PC-9 (cell line): ENCODE data around the gene BRD8.

ENCODE experiments used
- EZH2 ChIP-seq: fragments of 200-600 bp; sonication (generic); IDR thresholded peaks from 2 replicates; pipeline ENCODE4 v1.8.0; 2017; ENCODE audit warnings: antibody characterized with exemption, low read depth
- TF ChIP-seq, protein P1 (sequence below): fragments of 200-600 bp; sonication (generic); conservative IDR thresholded peaks from 2 replicates; pipeline ENCODE4 v1.6.1; 2017; ENCODE audit warnings: mixed run types, antibody characterized with exemption, mild to moderate bottlenecking, moderate library complexity

DNA sequence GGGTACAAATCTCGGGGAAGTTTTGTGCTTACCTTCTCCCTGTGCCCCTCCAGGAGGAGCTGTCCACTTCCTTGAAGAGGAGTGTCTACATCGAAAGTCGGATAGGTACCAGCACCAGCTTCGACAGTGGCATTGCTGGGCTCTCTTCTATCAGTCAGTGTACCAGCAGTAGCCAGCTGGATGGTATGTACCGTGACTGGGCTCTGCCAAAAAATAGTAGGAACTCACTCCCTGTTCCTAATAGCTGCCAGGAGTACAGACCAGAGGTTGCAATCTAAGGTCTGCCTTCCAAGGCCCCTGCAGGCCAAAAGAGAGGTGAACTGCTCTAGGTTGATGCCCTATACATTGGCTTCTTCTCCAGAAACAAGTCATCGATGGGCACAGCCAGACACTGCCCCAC is 4.4 kb upstream of the BRD8 start:
- TF ChIP-seq, protein P1, sequence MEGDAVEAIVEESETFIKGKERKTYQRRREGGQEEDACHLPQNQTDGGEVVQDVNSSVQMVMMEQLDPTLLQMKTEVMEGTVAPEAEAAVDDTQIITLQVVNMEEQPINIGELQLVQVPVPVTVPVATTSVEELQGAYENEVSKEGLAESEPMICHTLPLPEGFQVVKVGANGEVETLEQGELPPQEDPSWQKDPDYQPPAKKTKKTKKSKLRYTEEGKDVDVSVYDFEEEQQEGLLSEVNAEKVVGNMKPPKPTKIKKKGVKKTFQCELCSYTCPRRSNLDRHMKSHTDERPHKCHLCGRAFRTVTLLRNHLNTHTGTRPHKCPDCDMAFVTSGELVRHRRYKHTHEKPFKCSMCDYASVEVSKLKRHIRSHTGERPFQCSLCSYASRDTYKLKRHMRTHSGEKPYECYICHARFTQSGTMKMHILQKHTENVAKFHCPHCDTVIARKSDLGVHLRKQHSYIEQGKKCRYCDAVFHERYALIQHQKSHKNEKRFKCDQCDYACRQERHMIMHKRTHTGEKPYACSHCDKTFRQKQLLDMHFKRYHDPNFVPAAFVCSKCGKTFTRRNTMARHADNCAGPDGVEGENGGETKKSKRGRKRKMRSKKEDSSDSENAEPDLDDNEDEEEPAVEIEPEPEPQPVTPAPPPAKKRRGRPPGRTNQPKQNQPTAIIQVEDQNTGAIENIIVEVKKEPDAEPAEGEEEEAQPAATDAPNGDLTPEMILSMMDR = no peak
- no peak for TF ChIP-seq EZH2
